Measurements from ENCODE around the gene RNF217.
A peak's percentile ranks its signal among the peaks of the same experiment; 100 is the strongest.
"Not testable (repeated sequence)": the region's sequence is repeated elsewhere in the genome, so short reads cannot be mapped to it uniquely, and the experiment has no call there.

Gene RNF217

DNA sequence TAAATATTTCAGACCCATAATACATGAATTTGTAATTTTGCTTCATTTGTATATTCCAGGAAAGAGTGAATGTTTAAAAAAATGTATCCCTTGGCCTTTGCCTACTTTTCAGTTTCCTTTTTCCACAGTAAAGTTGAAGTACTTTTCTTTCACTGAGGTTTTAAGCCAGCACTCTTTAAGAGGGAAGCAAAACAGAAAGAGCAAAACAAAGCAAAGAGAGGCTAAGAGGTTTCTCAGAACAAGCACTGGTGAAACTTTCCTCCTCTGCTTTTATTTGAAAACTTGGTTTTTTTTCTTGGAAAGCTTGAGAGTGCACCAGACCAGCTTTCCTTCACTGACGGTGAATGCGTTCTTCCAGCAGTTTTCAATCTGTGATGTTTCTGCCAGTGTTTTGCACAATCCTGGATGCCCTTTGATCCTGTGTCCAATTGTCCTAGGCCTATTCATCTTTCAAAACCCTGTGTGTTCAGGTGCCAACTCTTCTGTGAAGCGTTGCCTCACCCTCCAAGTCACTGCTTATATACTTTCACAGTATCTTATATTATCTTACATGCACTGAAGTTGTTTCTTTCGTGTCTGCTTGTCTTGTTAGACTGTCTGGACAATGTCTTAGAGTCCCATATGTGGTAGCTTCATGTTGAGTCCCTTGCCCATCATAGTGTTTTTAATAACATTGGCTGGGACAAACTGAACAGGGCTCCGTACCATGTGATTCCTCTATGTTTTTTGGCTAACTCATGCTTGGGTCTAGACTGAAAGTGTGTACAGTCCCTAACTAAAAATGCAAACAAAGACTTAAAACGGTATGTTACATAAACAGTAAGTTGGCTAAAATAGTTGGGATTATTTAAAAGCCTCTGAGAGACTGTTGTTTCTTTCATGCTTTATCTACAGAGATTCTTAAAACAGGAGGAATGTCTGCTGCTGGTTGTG lies 1.9 kb downstream of the RNF217 start:
- peak; percentile 17 for DNase-seq (ENCODE audit: low spot score)

DNA sequence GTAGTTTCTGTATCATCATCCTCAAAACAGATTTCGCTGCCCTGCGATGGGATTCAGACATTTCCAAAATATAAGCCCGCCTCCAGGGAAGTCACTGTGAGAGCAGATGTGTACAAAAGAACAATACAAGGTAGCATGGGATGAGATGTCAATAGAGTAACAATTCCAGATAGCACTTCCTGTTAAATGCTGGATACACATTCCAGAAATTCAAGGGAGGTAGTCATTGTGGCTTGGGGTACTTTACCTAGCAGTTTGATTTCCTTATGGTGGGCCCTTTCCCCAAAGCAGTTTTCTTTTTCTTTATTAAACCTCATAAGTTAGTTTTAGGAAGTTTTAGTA lies 2.5 kb downstream of the RNF217 start:
- DNase-seq (ENCODE audit: low spot score): peak; percentile 14

DNA sequence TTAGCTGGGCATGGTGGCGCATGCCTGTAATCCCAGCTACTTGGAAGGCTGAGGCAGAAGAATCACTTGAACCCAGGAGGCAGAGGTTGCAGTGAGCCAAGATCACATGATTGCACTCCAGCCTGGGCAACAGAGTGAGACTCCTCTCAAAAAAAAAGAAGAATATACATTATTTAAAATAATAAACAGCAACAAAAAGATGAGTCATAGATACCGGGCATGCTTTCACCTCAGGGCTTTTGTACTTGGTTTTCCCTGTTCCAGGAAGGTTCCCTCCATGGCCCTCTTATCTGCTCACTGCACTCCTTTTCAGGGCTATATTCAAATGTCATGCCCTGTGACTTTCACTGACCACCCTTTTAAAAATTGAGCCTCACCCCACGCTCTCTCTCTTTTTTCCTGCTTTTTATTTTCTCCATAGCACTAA lies 3.2 kb downstream of the RNF217 start:
- not testable (repeated sequence) for DNase-seq (ENCODE audit: low spot score)

GRCh38 chr6:124967444-124967843 lies 5.2 kb downstream of the RNF217 start:
- no peak for DNase-seq (ENCODE audit: low spot score)

- no peak for DNase-seq (ENCODE audit: low spot score)
Measured at GRCh38 chr6:124968401-124968800, 6.2 kb downstream of the RNF217 start.

GRCh38 chr6:124970243-124970642 lies 8.0 kb downstream of the RNF217 start:
- DNase-seq (ENCODE audit: low spot score): peak; percentile 25

DNA sequence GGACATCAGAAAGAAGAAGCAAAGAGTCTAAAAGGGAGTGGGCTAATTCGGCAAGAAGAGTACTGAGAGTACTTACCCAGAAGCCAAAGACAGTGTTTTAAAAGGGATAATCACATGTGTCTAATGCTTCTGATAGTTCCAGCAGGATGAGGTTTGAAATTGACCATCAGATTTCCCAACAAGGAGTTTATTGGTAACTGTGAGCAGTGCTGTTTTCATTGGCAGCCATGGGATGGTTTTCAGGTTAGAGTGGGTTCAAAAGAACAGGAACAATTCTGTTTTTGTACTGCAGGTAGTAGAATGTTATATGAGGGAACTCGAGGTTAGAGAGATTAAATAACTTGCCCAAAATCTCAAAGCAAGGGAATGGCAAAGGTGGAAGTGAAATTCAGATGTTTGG lies 8.5 kb downstream of the RNF217 start:
- no peak for DNase-seq (ENCODE audit: low spot score)

- no peak for DNase-seq (ENCODE audit: low spot score)
Measured at GRCh38 chr6:124973780-124974179, 11.5 kb downstream of the RNF217 start.

DNA sequence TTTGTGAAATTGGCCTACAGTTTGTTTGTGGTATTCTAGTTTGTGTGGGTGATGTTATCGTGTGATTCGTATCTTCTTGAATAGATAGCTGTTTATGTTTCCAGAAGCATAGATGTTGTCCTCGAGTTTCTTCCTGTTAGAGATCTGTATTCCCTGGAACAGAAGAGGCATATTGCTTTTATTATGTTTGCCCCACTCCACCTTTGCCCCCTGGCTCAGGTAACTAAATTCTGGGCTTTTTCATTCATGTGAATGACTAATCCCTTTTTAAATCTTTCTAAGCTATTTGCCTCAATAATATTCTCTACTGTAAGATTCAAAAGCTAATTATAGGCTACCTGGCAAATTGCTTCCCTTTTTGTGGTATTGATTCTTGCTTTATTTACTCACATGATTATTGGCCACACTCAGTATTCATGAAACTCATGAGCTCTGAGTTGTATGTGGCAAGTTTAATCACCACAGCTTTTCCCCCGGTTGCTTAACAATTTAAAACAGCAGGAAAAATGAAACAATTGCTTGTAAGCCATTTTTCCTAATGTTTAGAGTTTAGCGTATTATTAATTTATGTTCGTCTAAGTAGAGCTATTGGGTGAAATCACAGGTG lies 12.6 kb downstream of the RNF217 start:
- DNase-seq (ENCODE audit: low spot score): no peak

DNA sequence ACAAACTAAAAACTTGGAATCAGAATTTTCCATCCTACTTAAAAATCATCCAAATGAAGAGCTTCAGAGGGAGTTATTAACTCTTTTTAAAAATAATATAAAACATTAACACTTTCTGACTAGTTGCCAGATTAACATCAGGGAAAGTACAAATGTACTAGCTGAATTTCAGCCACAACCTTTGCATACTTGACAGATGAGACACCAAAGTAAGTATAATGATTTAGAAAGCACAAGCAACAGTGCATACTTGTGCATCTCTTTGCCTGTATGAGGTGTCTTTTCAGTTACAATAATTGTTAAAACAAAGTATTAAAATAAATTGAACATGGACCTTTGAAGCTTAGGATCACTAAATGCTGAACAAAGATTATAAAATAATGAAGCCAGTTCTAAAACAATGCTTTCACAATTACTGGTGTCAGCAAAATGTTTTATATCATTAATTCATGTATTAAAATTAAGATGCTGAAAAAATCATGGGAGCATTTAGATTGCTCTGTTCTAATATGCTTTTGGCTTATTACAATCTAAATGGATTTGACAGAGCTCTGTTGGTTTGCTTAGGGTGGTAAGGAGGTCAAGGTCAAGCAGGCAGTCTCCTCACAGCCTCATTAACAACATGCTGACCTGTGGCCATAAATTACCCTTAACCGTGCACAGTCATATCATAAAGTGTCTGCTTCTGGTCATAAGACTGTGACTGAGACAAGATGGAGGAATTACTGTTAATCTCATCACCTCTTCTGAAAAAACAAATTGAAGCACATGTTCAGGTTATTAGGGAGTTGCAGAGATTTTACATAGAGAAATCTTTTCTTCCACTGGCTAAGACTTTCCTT lies 15.1 kb downstream of the RNF217 start:
- DNase-seq (ENCODE audit: low spot score): no peak

- no peak for DNase-seq (ENCODE audit: low spot score)
Measured at GRCh38 chr6:124978451-124979293, 16.4 kb downstream of the RNF217 start.

- DNase-seq (ENCODE audit: low spot score): no peak
Measured at GRCh38 chr6:124979294-124979678, 17.0 kb downstream of the RNF217 start.

- DNase-seq (ENCODE audit: low spot score): no peak
Measured at GRCh38 chr6:124982669-124983068, 20.4 kb downstream of the RNF217 start.

- DNase-seq (ENCODE audit: low spot score): no peak
Measured at GRCh38 chr6:124983383-124984083, 21.3 kb downstream of the RNF217 start.

DNA sequence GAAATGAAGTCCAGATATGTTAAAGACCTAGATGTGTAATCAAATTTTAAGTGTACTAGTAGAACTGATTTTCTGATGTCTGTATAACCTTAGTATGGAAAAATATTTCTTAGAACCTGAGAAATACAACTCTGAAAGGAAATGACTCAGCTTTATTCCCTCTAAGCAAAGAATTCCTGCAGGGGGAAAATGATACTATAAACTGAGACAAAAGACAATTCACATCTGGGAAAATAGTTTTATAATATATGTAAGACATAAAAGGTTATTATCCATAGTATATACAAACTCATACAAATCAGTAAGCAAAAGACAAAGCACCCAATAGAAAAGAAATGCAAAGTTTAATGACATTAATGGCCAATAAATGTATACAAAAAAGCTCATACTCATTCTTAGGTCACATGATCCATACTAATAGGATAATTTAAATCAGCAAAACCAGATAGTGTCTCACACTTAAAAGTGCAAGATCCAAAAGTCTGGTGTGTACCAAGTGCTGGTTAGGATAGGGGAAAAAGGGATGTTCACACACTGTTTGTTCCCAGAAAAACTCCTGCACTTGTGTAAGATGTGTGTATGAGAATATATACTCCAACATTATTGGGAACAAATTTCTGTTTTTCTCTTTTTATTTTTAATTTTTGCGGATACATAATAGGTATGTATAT lies 22.6 kb downstream of the RNF217 start:
- no peak for DNase-seq (ENCODE audit: low spot score)

GRCh38 chr6:124986164-124986563 lies 23.9 kb downstream of the RNF217 start:
- DNase-seq (ENCODE audit: low spot score): no peak

DNA sequence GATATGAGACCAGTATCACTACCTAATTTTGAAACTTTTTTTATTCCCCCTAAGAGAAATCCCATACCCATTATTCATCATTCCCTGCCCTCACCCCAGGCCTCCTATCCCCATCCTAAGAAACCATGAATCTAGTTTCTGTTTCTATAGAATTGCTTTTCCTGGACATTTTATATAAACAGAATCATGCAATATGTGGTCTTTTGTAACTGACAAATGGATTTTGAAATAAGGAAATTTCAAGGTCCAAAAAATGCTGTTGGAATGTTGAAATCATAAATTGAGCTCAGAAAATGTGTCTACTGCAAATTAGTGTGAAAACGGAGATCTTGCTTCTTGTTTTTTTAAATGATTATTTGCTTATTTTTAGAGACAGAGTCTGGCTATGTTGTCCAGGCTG lies 25.1 kb downstream of the RNF217 start:
- DNase-seq (ENCODE audit: low spot score): no peak

DNA sequence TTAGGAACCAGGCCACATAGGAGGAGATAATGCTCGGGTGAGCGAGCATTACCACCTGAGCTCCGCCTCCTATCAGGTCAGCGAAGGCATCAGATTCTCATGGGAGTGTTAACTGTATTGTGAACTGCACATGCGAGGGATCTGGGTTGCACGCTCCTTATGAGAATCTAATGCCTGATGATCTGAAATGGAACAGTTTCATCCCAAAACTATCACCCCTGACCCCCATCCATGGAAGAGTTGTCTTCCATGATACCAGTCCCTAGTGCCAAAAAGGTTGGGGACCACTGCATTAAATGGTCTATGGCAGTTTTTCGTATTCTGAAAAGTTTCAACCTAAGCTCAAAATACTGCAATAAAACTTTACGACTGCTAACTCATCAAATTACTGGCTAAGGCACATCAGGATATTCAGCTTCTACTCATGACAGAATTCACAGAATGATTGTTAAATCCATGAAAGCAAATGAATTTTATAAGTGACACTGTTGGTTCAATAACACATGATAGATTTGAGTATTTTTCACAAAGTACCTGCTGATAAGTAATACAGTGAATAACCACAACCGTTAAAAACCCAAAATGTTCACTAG lies 25.9 kb downstream of the RNF217 start:
- DNase-seq (ENCODE audit: low spot score): no peak

GRCh38 chr6:124989136-124989983 lies 27.1 kb downstream of the RNF217 start:
- DNase-seq (ENCODE audit: low spot score): no peak

All from AG20443 (cell line).